ENCODE measurements around the gene CTRB1.
"Not testable (repeated sequence)": the region's sequence is repeated elsewhere in the genome, so short reads cannot be mapped to it uniquely, and the experiment has no call there.

The CTRB1 gene

GRCh38 chr16:75242436-75243078 is 23.8 kb downstream of the CTRB1 start:
- not testable (repeated sequence) for DNase-seq

GRCh38 chr16:75243667-75244224 is 25.0 kb downstream of the CTRB1 start:
- DNase-seq: no peak

GRCh38 chr16:75244225-75244809 is 25.5 kb downstream of the CTRB1 start:
- DNase-seq: no peak

GRCh38 chr16:75244844-75245758 is 26.3 kb downstream of the CTRB1 start:
- DNase-seq: no peak

- no peak for DNase-seq
Measured at GRCh38 chr16:75246504-75247205, 27.9 kb downstream of the CTRB1 start.

- DNase-seq: no peak
Measured at GRCh38 chr16:75247249-75247648, 28.5 kb downstream of the CTRB1 start.

- no peak for DNase-seq
Measured at GRCh38 chr16:75248142-75248535, 29.4 kb downstream of the CTRB1 start.

GRCh38 chr16:75248536-75249380 is 30.0 kb downstream of the CTRB1 start:
- DNase-seq: no peak

- DNase-seq: no peak
Measured at GRCh38 chr16:75249441-75249840, 30.7 kb downstream of the CTRB1 start.

GRCh38 chr16:75250089-75250808 is 31.5 kb downstream of the CTRB1 start:
- DNase-seq: no peak

GRCh38 chr16:75250809-75251279 is 32.1 kb downstream of the CTRB1 start:
- no peak for DNase-seq

- DNase-seq: peak; percentile 35
Measured at GRCh38 chr16:75251280-75252048, 32.7 kb downstream of the CTRB1 start, which contains the start of gene BCAR1. Gene BCAR1 (minus strand): TSS chr16:75251624. CDS start chr16:75251482, 142 bp downstream.

- DNase-seq: no peak
Measured at GRCh38 chr16:75252049-75252864, 33.5 kb downstream of the CTRB1 start.

- DNase-seq: no peak
Measured at GRCh38 chr16:75252946-75253911, 34.4 kb downstream of the CTRB1 start.

GRCh38 chr16:75254359-75254837 is 35.6 kb downstream of the CTRB1 start:
- DNase-seq: no peak

GRCh38 chr16:75256059-75256571 is 37.3 kb downstream of the CTRB1 start:
- no peak for DNase-seq

- DNase-seq: no peak
Measured at GRCh38 chr16:75256696-75257343, 38.0 kb downstream of the CTRB1 start.
